Loucy (cell line): ENCODE data around the gene EFCC1.

Source experiments
- H2AFZ ChIP-seq: fragments of 200-600 bp; sonication (generic); 2 replicates; pipeline ENCODE4 v1.6.0; 2016; ENCODE audit warnings: antibody characterized with exemption, mild to moderate bottlenecking, low read length, moderate library complexity
- H3F3A ChIP-seq: fragments of 200-600 bp; 2 replicates; pipeline ENCODE4 v1.6.0; 2016; ENCODE audit warnings: antibody characterized with exemption, low read depth, mild to moderate bottlenecking
- H3K27me3 ChIP-seq: fragments of 200-600 bp; sonication (generic); 2 replicates; pipeline ENCODE4 v1.6.1; 2014; ENCODE audit warnings: low read length, mild to moderate bottlenecking; ENCODE audit not compliant: insufficient read depth, poor library complexity, severe bottlenecking
- H3K36me3 ChIP-seq: fragments of 200-600 bp; sonication (generic); 2 replicates; pipeline ENCODE4 v1.6.1; 2016; ENCODE audit warnings: low read length; ENCODE audit not compliant: insufficient read depth
- H3K4me1 ChIP-seq: fragments of 200-600 bp; sonication (generic); 2 replicates; pipeline ENCODE4 v1.5.1; 2014; ENCODE audit warnings: low read length, mild to moderate bottlenecking; ENCODE audit not compliant: insufficient read depth, poor library complexity, severe bottlenecking
- H3K4me2 ChIP-seq: fragments of 200-600 bp; sonication (generic); 2 replicates; pipeline ENCODE4 v1.6.0; 2014; ENCODE audit warnings: antibody characterized with exemption, low read length, low read depth, mild to moderate bottlenecking; ENCODE audit not compliant: poor library complexity, severe bottlenecking
- H3K4me3 ChIP-seq: fragments of 200-600 bp; sonication (generic); 2 replicates; pipeline ENCODE4 v1.5.1; 2014; ENCODE audit warnings: low read length, mild to moderate bottlenecking, mixed read lengths; ENCODE audit not compliant: poor library complexity, severe bottlenecking
- H3K79me2 ChIP-seq: fragments of 200-600 bp; sonication (generic); 2 replicates; pipeline ENCODE4 v1.6.1; 2014; ENCODE audit warnings: low read length; ENCODE audit not compliant: insufficient read depth
- H3K9ac ChIP-seq: fragments of 200-600 bp; sonication (generic); 2 replicates; pipeline ENCODE4 v1.6.0; 2014; ENCODE audit warnings: mild to moderate bottlenecking, low read depth, low read length, moderate library complexity; ENCODE audit not compliant: poor library complexity, severe bottlenecking
- H3K9me2 ChIP-seq: fragments of 200-600 bp; sonication (generic); replicated peaks from 2 replicates; pipeline ENCODE4 v1.6.1; 2016; ENCODE audit warnings: low read depth, low read length, mixed read lengths
- H3K9me3 ChIP-seq: fragments of 200-600 bp; sonication (generic); 2 replicates; pipeline ENCODE4 v1.6.1; 2014; ENCODE audit warnings: mild to moderate bottlenecking, antibody characterized with exemption, low read length, low read depth; ENCODE audit not compliant: insufficient read depth
- H4K20me1 ChIP-seq: fragments of 200-600 bp; sonication (generic); 2 replicates; pipeline ENCODE4 v1.6.0; 2014; ENCODE audit warnings: antibody characterized with exemption, low read length, mild to moderate bottlenecking; ENCODE audit not compliant: insufficient read depth, poor library complexity, severe bottlenecking
- CTCF ChIP-seq: fragments of 200-600 bp; sonication (generic); conservative IDR thresholded peaks from 2 replicates; pipeline ENCODE4 v1.5.1; 2014; ENCODE audit warnings: mild to moderate bottlenecking, antibody characterized with exemption, low read length
- EZH2phosphoT487 ChIP-seq: fragments of 200-600 bp; IDR thresholded peaks from 2 replicates; pipeline ENCODE4 v1.6.1; 2018; ENCODE audit warnings: antibody characterized with exemption, mild to moderate bottlenecking, moderate library complexity, borderline replicate concordance

The EFCC1 gene

GRCh38 chr3:129028866-129029265, 27.8 kb downstream of the EFCC1 start:
- Histone ChIP-seq H3K4me1 (peaks cover 16% of the 10 kb centered on the region), H3K4me3 (no peak overlapping the region)
- TF ChIP-seq EZH2phosphoT487 (no peak), CTCF (no peak)

GRCh38 chr3:129030611-129031010, 29.5 kb downstream of the EFCC1 start:
- Histone ChIP-seq H3K4me1 (peaks cover 24% of the 10 kb centered on the region), H3K4me3 (no peak overlapping the region)
- no peak for TF ChIP-seq CTCF
- TF ChIP-seq EZH2phosphoT487, result no peak

More at GRCh38 chr3:129028866-129029265, 27.8 kb downstream of the EFCC1 start:
- H3K4me2 ChIP-seq, result no peak overlapping the region
- H3K9ac ChIP-seq, result no peak overlapping the region
- H4K20me1 ChIP-seq, result no peaks in the 10 kb centered on the region
- no peaks in the 10 kb centered on the region for H3K9me3 ChIP-seq
- H3K27me3 ChIP-seq, result no peaks in the 10 kb centered on the region
- H3K36me3 ChIP-seq, result no peaks in the 10 kb centered on the region
- no peaks in the 10 kb centered on the region for H3K9me2 ChIP-seq
- H2AFZ ChIP-seq, result no peak overlapping the region
- no peaks in the 10 kb centered on the region for H3F3A ChIP-seq
- H3K79me2 ChIP-seq, result peaks cover 13% of the 10 kb centered on the region; the same call in 1 of the 2 replicates

GRCh38 chr3:129031476-129032215, 30.5 kb downstream of the EFCC1 start:
- Histone ChIP-seq H3K4me3 (no peak overlapping the region), H3K9ac (no peak overlapping the region)

More at GRCh38 chr3:129030611-129031010, 29.5 kb downstream of the EFCC1 start:
- Histone ChIP-seq H3K9me3 (no peaks in the 10 kb centered on the region), H3K79me2 (peaks cover 9% of the 10 kb centered on the region; the same call in 1 of the 2 replicates), H3K9ac (no peak overlapping the region), H3K9me2 (no peaks in the 10 kb centered on the region), H3K27me3 (no peaks in the 10 kb centered on the region), H3K36me3 (no peaks in the 10 kb centered on the region), H2AFZ (no peak overlapping the region), H3K4me2 (no peak overlapping the region), H3F3A (peaks cover 4% of the 10 kb centered on the region; the same call in 1 of the 2 replicates), H4K20me1 (no peaks in the 10 kb centered on the region)

More at GRCh38 chr3:129031476-129032215, 30.5 kb downstream of the EFCC1 start:
- no peak overlapping the region for H3K4me2 ChIP-seq
- H3K9me2 ChIP-seq, result no peaks in the 10 kb centered on the region
- TF ChIP-seq EZH2phosphoT487 (no peak), CTCF (no peak)
- H3K79me2 ChIP-seq, result no peaks in the 10 kb centered on the region
- H3K27me3 ChIP-seq, result no peaks in the 10 kb centered on the region
- peaks cover 4% of the 10 kb centered on the region; the same call in 1 of the 2 replicates for H3F3A ChIP-seq
- no peaks in the 10 kb centered on the region for H3K9me3 ChIP-seq
- H3K36me3 ChIP-seq, result no peaks in the 10 kb centered on the region
- no peak overlapping the region for H2AFZ ChIP-seq
- H3K4me1 ChIP-seq, result peaks cover 21% of the 10 kb centered on the region
- no peaks in the 10 kb centered on the region for H4K20me1 ChIP-seq
